GM18858 (cell line): ENCODE data around the gene BRCA2.

Experiments
- ATAC-seq: cut with Tn5 transposase; IDR thresholded peaks from one replicate; pipeline ENCODE4 v1.9.1; 2021; ENCODE audit not compliant: unreplicated experiment

The BRCA2 gene

DNA sequence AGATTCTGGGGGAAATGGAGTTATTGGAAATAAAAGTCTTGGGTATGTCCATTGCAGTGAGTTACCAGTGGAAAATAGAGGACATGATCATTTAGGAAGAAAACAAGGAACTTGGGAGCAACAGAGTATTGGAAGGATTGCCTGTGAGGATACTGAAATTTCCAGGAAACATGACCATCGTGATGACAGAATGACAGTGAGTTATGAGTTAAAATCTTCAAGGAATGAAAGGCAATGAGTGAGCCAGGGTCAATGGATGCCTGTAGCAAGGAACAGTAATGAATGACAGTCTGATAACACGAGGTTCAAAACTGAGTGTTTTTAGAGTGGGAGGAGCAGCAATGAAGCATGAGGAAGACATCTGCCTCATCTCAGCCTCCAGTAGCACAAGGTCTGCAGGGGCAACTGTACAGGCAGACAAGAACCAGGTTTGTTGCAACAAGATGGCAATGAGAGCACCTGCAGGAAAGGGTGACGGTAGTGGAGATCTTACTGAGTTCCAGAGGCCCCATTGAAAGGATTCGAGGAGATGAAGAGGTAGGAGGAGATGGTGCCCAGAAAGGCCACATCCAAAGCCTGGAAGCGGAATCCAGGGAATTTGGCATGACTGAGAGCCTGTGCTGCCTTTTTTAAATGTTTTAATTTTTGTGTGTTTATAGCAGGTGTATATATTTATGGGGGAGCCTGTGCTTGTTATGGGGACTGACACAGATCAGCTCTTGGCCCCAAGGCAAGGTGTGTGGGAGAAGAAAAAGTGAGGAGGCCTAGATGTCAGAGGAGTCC lies 68.7 kb downstream of the BRCA2 start:
- ATAC-seq, result no peak

GRCh38 chr13:32384702-32385101 lies 69.4 kb downstream of the BRCA2 start:
- ATAC-seq, result no peak

- no peak for ATAC-seq
These were observed 70.1 kb downstream of the BRCA2 start for GRCh38 chr13:32385410-32385809.

DNA sequence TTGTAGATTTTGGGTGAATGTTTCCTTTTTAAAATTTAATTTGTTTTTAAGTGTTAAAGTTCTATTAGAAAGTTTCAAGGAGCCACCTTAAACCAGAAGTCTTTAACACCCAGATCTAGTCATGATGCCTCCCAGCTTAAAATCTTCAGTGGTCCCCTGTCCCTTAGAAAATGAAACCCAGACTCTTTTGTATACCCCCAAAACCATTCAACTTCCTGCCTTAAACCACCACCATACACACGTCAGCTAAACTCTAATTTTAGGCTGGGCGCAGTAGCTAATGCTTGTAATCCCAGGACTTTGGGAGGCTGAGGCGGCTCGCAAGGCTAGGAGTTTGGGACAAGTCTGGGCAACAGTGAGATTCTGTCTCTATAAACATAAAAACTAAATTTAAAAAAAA lies 74.7 kb downstream of the BRCA2 start:
- no peak for ATAC-seq

DNA sequence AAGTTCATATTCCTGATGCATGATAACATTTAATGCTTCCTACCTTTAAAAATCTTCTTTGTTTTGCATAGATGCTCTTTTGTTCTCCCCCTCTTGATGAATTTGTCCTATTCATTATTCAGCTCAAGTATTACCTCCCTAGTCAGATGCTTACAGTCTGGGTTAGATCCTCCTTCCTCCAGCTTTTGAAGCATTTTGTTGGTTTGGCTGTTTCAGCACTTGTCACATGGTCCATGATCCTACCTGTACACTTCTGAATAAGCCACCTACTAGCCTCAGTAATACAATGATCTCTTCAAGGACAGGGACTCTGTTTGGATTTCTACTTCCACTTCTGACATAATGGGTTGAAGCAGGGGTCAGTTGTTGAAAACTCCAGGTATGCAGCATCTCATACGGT lies 75.2 kb downstream of the BRCA2 start:
- no peak for ATAC-seq

GRCh38 chr13:32391101-32391619 lies 75.9 kb downstream of the BRCA2 start:
- ATAC-seq, result no peak

- ATAC-seq, result no peak
These were observed 87.8 kb downstream of the BRCA2 start for GRCh38 chr13:32403108-32403507.

- ATAC-seq, result peak; percentile 62
These were observed 92.5 kb downstream of the BRCA2 start for GRCh38 chr13:32407854-32408253.

DNA sequence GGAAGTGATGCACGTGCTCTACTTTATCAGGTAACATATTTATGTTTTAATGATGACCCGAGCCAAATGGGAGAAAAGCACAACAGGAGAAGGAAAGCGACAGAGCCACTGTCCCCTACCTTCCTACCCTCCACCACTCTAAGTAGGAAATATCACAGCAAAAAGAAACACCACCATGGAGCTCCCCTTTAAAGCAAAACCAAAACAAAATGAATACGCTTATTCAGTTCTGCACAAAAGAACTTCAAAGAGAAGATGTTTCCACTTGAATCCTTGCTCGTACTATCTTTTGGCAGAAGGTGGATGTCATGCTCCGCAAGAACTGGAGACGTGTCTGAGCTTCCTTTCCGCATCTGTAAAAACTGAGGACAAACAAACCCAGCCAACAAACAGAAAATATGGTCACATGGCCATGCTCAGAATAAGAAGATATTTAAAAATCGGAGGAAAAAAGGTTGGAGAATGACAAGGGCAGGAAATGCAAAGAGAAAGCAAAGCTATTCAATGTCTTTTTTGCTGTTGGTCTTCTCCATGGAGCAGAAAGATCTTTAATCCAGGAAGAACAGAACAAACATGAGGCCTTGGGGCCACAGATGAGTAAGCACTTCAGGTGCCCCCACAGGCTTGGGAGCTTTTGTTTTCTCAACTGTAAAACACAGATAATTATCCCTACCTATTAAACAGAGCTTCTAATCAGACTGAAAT lies 93.1 kb downstream of the BRCA2 start:
- no peak for ATAC-seq

- ATAC-seq, result no peak
These were observed 93.6 kb downstream of the BRCA2 start for GRCh38 chr13:32409001-32409313.

- no peak for ATAC-seq
These were observed 94.5 kb downstream of the BRCA2 start for GRCh38 chr13:32409561-32410421.

DNA sequence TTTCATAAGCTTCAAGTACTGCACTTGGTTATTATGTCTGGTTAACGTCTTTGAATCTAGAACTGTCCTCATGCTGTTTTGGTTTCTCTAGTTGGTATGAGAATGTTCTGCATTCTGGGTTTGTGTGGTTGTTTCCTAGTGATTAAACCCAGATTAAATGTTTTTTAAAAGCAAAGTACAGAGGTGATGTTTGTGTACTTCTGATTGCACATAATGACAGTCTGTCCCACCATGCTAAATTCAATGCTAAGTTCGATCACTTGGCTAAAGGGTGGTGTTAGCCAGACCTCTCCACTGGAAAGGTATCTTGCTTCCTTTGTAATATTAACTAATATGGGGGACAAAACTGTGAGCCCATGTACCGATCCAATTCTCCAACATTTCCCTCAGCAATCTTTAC lies 98.0 kb downstream of the BRCA2 start:
- ATAC-seq, result no peak

GRCh38 chr13:32414580-32414979 lies 99.3 kb downstream of the BRCA2 start:
- no peak for ATAC-seq

- no peak for ATAC-seq
These were observed 99.7 kb downstream of the BRCA2 start for GRCh38 chr13:32415019-32415418.

DNA sequence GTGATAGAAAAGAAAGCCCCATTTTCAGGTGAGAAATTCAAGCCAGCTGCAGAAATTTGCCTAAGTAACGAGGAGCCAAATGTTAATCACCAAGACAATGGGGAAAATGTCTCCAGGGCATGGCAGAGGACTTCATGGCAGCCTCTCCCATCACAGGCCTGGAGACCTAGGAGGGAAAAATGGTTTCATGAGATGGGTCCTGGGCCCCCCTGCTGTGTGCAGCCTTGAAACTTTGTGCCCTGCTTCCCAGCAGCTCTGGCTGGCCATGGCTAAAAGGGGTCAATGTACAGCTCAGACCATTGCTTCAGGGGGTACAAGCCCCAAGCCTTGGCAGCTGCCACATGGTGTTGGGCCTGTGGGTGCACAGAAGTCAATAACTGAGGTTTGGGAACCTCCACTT lies 102.7 kb downstream of the BRCA2 start:
- ATAC-seq, result no peak

DNA sequence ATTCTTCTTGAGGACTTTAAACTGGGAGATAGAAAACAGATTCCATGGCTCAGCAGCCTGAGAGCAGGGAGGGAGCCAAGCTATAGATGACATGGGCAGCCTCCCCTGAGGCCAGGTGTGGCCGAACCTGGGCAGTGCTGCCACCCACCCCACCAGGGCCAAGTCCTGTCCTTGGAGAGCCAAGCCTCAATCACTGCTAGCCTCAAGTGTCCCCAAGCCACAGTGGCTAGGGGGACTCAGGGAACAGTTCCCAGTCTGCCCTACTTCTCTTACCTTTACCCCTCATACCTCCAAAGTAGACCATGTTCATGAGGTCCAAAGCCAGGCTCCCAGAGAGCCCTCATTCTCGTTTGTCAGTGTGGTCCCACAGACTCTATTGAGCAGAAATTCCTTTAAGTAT lies 104.6 kb downstream of the BRCA2 start:
- ATAC-seq, result no peak

GRCh38 chr13:32423592-32423991 lies 108.3 kb downstream of the BRCA2 start:
- ATAC-seq, result no peak

DNA sequence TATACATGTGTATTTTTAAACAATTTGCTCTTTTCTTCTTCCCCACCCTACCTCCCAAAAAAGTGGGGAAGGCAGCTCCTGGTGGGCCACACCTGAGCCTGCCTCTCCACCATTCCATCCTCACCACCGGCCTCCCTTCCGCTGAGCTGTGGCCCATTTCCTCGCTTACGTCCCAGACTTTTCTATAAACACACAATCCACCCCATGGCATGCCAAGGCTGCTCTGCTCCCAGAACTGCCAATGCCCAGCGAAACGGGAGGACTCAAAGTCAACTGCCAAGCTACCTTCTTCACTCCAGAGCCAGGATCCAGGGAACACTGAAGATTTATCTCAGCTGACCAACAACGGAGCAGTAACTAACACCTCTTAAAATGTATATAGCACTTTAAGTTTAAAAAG lies 109.8 kb downstream of the BRCA2 start:
- ATAC-seq, result no peak

- peak; percentile 36 for ATAC-seq
These were observed 111.1 kb downstream of the BRCA2 start for GRCh38 chr13:32426191-32426989.

- ATAC-seq, result peak; percentile 3
These were observed 111.9 kb downstream of the BRCA2 start for GRCh38 chr13:32426990-32427851.
